HG02610 (cell line): ENCODE data around the gene NPAS2.

Experiments
- ATAC-seq: cut with Tn5 transposase; IDR thresholded peaks from one replicate; pipeline ENCODE4 v1.9.1; 2021; ENCODE audit warnings: mild to moderate bottlenecking, moderate library complexity; ENCODE audit not compliant: unreplicated experiment

NPAS2 gene

GRCh38 chr2:101004620-101005325 lies 184.8 kb downstream of the NPAS2 start:
- no peak for ATAC-seq

GRCh38 chr2:101006065-101006715 lies 186.3 kb downstream of the NPAS2 start:
- no peak for ATAC-seq

GRCh38 chr2:101007415-101008345 lies 187.7 kb downstream of the NPAS2 start:
- ATAC-seq = no peak

GRCh38 chr2:101011152-101011551 lies 191.2 kb downstream of the NPAS2 start:
- no peak for ATAC-seq

GRCh38 chr2:101012054-101012705 lies 192.2 kb downstream of the NPAS2 start:
- ATAC-seq = peak; percentile 88

GRCh38 chr2:101012706-101013181 lies 192.8 kb downstream of the NPAS2 start:
- ATAC-seq = no peak

GRCh38 chr2:101014264-101014857 lies 194.4 kb downstream of the NPAS2 start:
- ATAC-seq = no peak

- no peak for ATAC-seq
Measured at GRCh38 chr2:101017371-101017770, 197.4 kb downstream of the NPAS2 start.

GRCh38 chr2:101018934-101019333 lies 199.0 kb downstream of the NPAS2 start:
- no peak for ATAC-seq

- ATAC-seq = no peak
Measured at GRCh38 chr2:101022221-101022620, 202.3 kb downstream of the NPAS2 start.

- no peak for ATAC-seq
Measured at GRCh38 chr2:101023327-101024107, 203.6 kb downstream of the NPAS2 start.

GRCh38 chr2:101025561-101025960 lies 205.6 kb downstream of the NPAS2 start:
- no peak for ATAC-seq

GRCh38 chr2:101026253-101026701 lies 206.3 kb downstream of the NPAS2 start:
- ATAC-seq = no peak

GRCh38 chr2:101026923-101027469 lies 207.1 kb downstream of the NPAS2 start:
- no peak for ATAC-seq

GRCh38 chr2:101027852-101028251 lies 207.9 kb downstream of the NPAS2 start:
- no peak for ATAC-seq

GRCh38 chr2:101030866-101031554 lies 211.1 kb downstream of the NPAS2 start:
- no peak for ATAC-seq

GRCh38 chr2:101032084-101032776 lies 212.3 kb downstream of the NPAS2 start:
- ATAC-seq = no peak

GRCh38 chr2:101036562-101036961 lies 216.6 kb downstream of the NPAS2 start:
- ATAC-seq = no peak
